Stimulated activated naive CD4-positive, alpha-beta T cell (primary cell): ENCODE results near the gene PPP2R2B.

Source experiments
- DNase-seq, 6 experiments: peaks; one replicate each; lab custom pipeline; 2025; lab: John Stamatoyannopoulos, UW

PPP2R2B gene

GRCh38 chr5:146699664-146700418 lies 178.7 kb downstream of the PPP2R2B start:
- DNase-seq: no peak

DNA sequence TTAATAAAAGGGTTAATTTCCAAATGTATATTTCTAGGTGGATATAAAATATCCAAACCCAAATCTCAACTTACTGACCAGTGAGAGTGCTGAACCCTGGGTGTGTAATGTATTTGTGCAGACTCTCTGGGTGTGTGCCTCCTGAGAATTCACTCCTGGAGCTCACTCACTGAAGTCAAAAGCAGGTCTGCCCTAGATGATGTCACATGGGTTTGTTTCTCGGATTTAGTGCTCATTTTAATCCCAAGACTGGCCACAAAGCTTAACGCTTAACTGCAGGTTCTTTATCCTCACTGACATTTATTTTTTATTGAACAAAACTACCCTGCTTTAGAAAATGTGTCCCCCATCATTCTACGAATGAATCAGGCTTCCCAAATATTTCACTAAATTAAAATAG lies 179.4 kb downstream of the PPP2R2B start:
- no peak for DNase-seq

DNA sequence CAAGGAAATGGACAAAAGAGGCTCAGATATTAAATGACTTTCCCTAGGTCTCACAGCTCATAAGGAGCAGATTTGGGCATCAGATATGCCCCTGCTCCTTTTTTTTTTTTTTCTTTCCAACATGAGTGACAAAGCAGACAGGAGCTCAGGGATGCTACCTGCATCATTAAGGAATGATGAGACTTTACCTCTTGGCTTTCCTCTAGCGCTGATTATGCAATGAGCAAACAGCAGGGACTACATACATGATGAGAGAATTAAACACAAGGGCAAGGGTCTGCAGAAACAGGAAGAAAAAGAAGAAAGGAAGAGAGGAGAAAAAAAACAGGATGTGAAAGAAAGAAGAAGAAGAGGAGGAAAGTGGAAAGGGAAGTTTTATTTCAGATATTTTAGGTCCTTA lies 179.9 kb downstream of the PPP2R2B start:
- no peak for DNase-seq

- no peak for DNase-seq
Measured at GRCh38 chr5:146697211-146697610, 181.3 kb downstream of the PPP2R2B start.

GRCh38 chr5:146695646-146696045 lies 182.9 kb downstream of the PPP2R2B start:
- DNase-seq: no peak

- DNase-seq: no peak
Measured at GRCh38 chr5:146690880-146691355, 187.6 kb downstream of the PPP2R2B start.

- no peak for DNase-seq
Measured at GRCh38 chr5:146687630-146688029, 190.9 kb downstream of the PPP2R2B start.

GRCh38 chr5:146683861-146684260 lies 194.7 kb downstream of the PPP2R2B start:
- DNase-seq: no peak

GRCh38 chr5:146682899-146683532 lies 195.5 kb downstream of the PPP2R2B start:
- no peak for DNase-seq

DNA sequence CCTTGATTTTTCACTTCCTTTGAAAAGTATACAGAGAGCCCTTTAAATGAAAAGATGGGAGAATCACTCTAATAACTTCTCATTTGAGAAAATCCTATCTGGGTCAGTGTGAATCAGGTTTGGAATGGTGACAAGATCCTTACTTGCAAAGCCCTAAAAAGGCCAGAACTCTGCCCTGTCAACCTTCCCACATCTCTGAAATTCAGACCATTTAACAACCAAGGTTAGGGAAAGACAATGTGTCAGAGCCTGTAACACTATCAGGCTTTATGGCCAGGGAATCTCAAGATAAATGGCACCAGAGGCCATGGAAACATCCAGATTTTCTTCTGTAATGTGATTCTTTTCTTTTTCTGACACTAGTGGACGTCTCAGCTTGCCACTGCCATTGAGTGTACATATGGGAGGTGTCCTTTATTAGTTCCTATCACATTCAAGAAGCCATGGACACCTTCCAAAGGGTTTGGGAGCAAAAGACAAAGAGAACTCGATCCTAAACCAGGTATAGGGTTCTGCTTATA lies 196.9 kb downstream of the PPP2R2B start:
- no peak for DNase-seq

GRCh38 chr5:146680846-146681584 lies 197.5 kb downstream of the PPP2R2B start:
- DNase-seq: no peak

DNA sequence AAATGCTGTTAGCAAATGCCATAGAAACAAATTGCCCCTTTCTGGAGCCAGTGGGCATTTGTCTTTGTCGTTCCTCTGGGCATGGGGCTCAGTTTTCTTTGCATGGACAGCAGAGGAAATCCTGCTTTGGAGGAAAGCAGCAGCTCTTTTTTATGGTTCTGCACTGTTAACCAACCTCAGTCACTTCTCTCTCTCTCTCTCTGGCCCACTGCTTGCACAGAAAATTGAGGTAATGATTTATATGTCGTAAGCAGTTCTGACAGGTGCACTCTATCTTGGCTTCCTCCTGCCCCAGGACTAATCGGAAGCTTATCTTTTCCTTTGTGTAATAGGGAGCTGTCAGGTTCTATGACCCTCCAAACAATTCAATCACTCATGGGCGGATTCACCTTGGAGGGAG lies 202.9 kb downstream of the PPP2R2B start:
- no peak for DNase-seq

DNA sequence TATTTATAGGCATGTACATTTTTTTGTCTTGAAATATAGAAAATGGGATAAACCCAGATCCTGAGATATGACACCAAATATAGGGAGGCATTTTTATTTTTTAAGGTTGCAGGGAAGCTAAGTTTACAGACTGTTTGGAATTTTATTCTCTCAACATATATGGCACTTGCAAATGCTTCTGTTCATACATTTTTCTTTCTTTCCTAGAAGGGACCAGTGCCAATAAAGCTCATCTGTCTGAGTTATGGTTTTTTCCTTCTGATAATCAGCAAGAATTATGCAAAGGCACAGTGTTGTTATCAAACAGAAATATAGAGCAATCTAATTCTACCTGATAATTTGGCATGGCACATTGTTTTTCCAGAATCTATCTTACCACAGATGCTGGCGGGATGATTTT lies 205.7 kb downstream of the PPP2R2B start:
- DNase-seq: no peak

DNA sequence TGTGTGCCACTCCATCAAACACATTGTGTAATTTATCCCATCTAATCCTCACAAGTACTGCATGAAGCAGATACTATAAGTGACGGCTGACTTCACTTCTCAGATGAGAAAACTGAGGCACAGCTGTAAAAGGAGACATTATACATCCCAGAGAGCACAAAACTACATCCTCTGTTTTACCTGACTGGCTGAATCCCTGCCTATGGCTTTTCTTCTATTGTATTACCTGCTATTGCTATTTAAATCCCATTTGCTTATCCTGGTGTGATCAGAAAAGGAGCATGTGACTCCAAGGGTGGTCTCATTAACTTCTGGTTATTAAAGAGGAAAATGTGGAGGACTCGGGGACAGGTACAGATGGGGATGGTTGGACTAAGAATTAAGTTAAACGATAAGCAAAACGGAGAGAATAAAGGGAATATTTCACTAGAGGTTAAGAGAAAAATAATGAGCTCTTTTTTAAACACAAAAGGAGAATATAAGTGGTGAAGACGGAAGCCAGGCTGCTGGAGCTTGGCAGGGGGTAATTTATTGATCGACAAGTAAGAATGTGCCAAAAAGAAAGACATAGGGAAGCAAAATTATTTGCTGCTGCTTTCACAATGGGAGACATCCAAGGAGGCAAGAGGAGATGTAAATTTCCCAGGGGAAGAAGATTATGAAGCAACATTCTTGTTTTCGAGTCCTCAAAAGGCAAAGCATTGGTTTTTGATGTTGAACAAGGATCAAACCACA lies 206.8 kb downstream of the PPP2R2B start:
- DNase-seq: no peak

DNA sequence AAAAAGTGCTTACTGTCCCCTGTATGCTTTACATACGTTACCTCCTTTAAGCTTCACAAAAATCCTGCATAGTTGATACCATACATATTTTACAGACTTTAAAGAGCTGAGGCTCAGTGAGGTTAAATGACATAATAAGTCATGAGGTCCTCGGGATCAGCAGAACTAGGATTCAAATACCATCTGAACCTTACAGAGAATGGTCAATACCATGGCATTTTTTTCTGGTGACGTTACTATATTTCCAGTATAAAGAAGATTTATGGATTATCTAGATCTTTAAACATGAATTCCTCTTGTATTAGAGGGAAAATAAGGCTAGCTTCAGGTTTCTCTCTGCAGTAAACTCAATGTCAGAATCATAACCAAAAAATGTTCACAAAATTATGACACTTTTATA lies 208.9 kb downstream of the PPP2R2B start:
- no peak for DNase-seq

DNA sequence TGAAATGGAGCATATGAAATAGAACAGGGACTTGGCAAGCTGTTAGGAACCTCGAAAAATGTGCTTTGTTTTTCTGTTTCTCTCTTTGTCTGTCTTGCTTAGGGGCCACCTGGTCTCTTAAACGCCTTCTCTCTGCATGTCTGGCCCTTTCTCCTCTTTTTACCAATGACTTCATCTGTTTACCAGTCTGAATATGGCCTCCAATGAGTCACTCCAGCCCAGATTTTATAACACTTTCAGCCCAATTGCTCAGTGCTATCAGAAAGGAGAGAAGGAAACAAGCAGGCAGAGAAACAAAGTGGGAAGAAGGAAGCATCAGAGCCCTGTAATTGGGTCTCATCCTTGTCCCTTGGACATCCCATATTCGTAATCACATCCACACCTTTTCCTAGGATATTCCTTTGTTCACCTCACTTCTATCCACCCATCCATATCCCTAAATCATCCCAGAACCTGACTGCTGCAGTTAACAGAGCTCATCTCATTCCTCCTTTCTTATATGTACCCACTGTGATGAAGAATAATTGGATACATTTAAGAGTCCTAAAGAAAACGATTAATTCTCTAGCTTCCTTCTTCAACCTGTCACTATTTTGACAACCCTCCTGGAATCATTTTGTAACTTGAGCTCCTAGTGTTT lies 210.8 kb downstream of the PPP2R2B start:
- DNase-seq: no peak

DNA sequence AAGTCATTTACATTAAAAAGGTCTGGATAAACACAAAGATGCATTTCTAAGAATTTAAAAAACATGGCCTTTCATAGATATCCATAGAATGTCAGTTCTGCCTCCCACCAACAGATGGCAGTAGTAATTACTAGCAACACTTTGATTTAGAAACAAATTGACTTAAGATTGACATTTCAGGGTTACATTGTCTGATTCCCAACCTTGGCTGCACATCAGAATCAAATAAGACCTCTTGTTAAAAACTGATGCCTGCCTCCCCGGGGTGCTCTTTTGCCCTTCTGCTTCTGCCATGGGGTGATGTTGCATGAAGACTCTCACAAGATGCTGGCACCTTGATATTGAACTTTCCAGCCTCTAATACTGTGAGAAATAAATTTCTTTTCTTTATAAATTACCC lies 216.3 kb downstream of the PPP2R2B start:
- DNase-seq: peak in 2 of 6 experiments; percentile 11 to 36

- no peak for DNase-seq
Measured at GRCh38 chr5:146660376-146660960, 218.1 kb downstream of the PPP2R2B start.

- DNase-seq: no peak
Measured at GRCh38 chr5:146659961-146660360, 218.6 kb downstream of the PPP2R2B start.

DNA sequence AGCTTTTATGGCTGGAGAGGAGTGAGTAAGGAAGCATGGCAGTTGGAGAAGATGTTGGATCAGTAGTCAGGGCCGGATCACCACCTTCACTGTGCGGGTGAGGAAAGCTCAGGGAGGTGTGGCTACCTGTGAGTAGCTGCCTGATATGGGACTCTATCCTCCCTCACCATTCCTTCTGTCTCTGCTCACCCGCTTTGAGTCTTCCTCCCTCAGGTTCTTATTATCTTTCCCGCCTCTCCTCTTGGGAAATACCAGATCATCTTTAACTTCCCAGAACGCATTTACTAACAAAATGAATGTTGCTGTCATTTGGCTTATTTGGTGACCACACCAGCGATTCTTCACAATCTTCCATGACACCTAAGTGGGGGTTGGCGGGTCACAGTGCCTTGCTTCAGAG lies 221.9 kb downstream of the PPP2R2B start:
- DNase-seq: no peak

DNA sequence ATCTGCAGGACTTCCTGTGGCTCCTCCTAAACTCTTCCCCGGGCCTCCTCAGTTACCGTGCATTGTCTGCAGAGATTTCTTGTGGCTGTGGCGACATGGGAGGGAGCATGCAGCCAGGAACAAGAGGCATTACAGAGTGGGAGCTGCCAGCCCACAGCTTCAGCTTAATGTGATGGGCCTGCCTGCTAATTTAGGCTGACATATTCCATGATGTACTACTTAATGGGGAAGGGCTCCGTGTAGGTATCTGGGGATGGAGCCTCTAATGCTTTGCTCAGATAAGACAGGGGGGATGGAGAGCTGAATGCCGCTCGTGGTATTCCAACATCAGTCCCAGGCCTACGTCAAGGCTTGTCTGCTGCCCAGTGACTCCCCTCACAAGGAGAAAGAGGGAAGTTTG lies 225.0 kb downstream of the PPP2R2B start:
- no peak for DNase-seq
